ENCODE results near the gene TMEM247. TPM values are rescaled to one million over a fixed set of nuclear protein-coding genes. Genes with fewer than 3 reads are reported as not detected.

The TMEM247 gene
- total and polyA plus RNA-seq, 2 of the 8 experiments (the other 6 are each of a cell fraction or from before 2014, with no cell fraction given) = not detected

- FAIRE-seq = no peak
- H3K9ac ChIP-seq (replicated peaks in 1 of 4; ENCODE audit: extremely low read depth in 1 of 4, low read depth in 3 of 4, low read length in 3 of 4) = no peak overlapping the region
- WGBS, 2 experiments (ENCODE audit: extremely low coverage in 1 of 2, insufficient coverage in 1 of 2, insufficient read length in 1 of 2, insufficient replicate concordance in 2 of 2, low coverage in 1 of 2, low lambda C conversion rate in 2 of 2, missing lambda C conversion rate in 1 of 2) = 91% methylated on average over 5 of the region's 5 CpGs; no CpG with 5 or more reads in 1 of the 2 experiments
Observed at GRCh38 chr2:46459694-46460093, 19.7 kb upstream of the TMEM247 start.

More at GRCh38 chr2:46459694-46460093, 19.7 kb upstream of the TMEM247 start:
- H3K18ac ChIP-seq (ENCODE audit: extremely low read depth, low read length) = no peak overlapping the region
- H3K79me1 ChIP-seq (ENCODE audit: low read depth, low read length) = no peaks in the 10 kb centered on the region
- H3K4me1 ChIP-seq (replicated peaks in 1 of 4; ENCODE audit: control insufficient read depth in 3 of 4, insufficient read depth in 4 of 4, low read length in 3 of 4) = peaks cover 0 to 4% (median 0%) of the 10 kb centered on the region in 4 experiments; a peak in 2 of 7 replicates
- no peaks in the 10 kb centered on the region for H3K9me3 ChIP-seq (ENCODE audit: insufficient read depth in 2 of 2, low read depth in 1 of 2, low read length in 1 of 2)
- no peak overlapping the region for H4K8ac ChIP-seq (ENCODE audit: extremely low read depth, insufficient read depth, low read length)
- H2BK20ac ChIP-seq (ENCODE audit: low read length) = no peak overlapping the region
- no peak overlapping the region for H2BK12ac ChIP-seq (ENCODE audit: low read depth, low read length)
- H2BK120ac ChIP-seq (replicated peaks; ENCODE audit: low read depth, low read length) = no peak overlapping the region
- no peak overlapping the region for H3K4me2 ChIP-seq (ENCODE audit: insufficient read depth in 1 of 2, low read depth in 2 of 2, low read length in 2 of 2)
- no peaks in the 10 kb centered on the region for H4K20me1 ChIP-seq (replicated peaks in 1 of 2; ENCODE audit: control insufficient read depth in 1 of 2, insufficient read depth in 2 of 2, low read length in 2 of 2)
- POLR2A ChIA-PET (ENCODE audit: partially characterized antibody) = no interaction called here
- no peak overlapping the region for H3K56ac ChIP-seq (replicated peaks; ENCODE audit: insufficient read length, low read depth, low read length)
- H3K23ac ChIP-seq (ENCODE audit: insufficient read length) = no peak overlapping the region
- H3K27me3 ChIP-seq (replicated peaks in 1 of 4; ENCODE audit: control insufficient read depth in 3 of 4, extremely low read depth in 1 of 4, insufficient read depth in 3 of 4, low read length in 3 of 4) = no peaks in the 10 kb centered on the region
- H3K4me3 ChIP-seq (ENCODE audit: extremely low read depth in 1 of 4, insufficient read depth in 2 of 4, low read depth in 3 of 4, low read length in 4 of 4) = no peak overlapping the region
- H3K27ac ChIP-seq (ENCODE audit: low read depth, low read length) = no peak overlapping the region
- no peak overlapping the region for H3K14ac ChIP-seq (ENCODE audit: insufficient read length)
- CTCF ChIA-PET (ENCODE audit: partially characterized antibody) = interaction anchor here (0.6 to 4.1 kb wide), 18 partner anchors 11 to 471 kb away, joined by 3 to 31 read pairs (median 4); no protein-coding TSS in a partner anchor
- no peak overlapping the region for H2BK5ac ChIP-seq (ENCODE audit: low read depth, low read length)
- DNase-seq (ENCODE audit: low read depth in 1 of 2, low spot score in 2 of 2) = no peak
- no peak overlapping the region for H3K4ac ChIP-seq (replicated peaks; ENCODE audit: insufficient read length, low read depth, low read length)
- no peak overlapping the region for H4K91ac ChIP-seq (replicated peaks; ENCODE audit: insufficient read length, low read length)
- H3K23me2 ChIP-seq (ENCODE audit: low read depth, low read length) = no peaks in the 10 kb centered on the region
- no peaks in the 10 kb centered on the region for H3K79me2 ChIP-seq (ENCODE audit: control insufficient read depth in 1 of 2, insufficient read depth in 2 of 2, low read length in 2 of 2)
- no peaks in the 10 kb centered on the region for H3K36me3 ChIP-seq (ENCODE audit: control insufficient read depth in 2 of 4, insufficient read depth in 4 of 4, low read length in 3 of 4)
- H2AFZ ChIP-seq (ENCODE audit: low read length) = no peak overlapping the region
- H2AK5ac ChIP-seq (ENCODE audit: low read depth, low read length) = no peak overlapping the region
- no peak for TF ChIP-seq SRF (IDR thresholded peaks at IDR 0.05; ENCODE audit: low read depth, low read length)
- no peak for TF ChIP-seq RFX5 (IDR thresholded peaks at IDR 0.05; ENCODE audit: borderline replicate concordance, low read depth, low read length)
- TF ChIP-seq SP4 (IDR thresholded peaks at IDR 0.05; ENCODE audit: low read length) = no peak
- no peak for TF ChIP-seq SP1 (IDR thresholded peaks at IDR 0.05; ENCODE audit: low read depth, low read length)
- TF ChIP-seq RNF2 (IDR thresholded peaks at IDR 0.05; ENCODE audit: borderline replicate concordance, low read depth, low read length, missing control alignments, poor library complexity, severe bottlenecking) = no peak
- no peak for TF ChIP-seq TBP (IDR thresholded peaks at IDR 0.05; ENCODE audit: low read depth, low read length)
- TF ChIP-seq ZNF274 (IDR thresholded peaks at IDR 0.05; ENCODE audit: borderline replicate concordance, extremely low read depth, low read length) = no peak
- TF ChIP-seq KDM4A (IDR thresholded peaks at IDR 0.05; ENCODE audit: low read depth, low read length, severe bottlenecking) = no peak
- no peak overlapping the region for H2BK15ac ChIP-seq (ENCODE audit: low read length)
- H4K5ac ChIP-seq (ENCODE audit: insufficient read length, low read depth, low read length) = no peak overlapping the region

All from H1 (cell line).